Measurements from ENCODE around the gene IHH.

DNA sequence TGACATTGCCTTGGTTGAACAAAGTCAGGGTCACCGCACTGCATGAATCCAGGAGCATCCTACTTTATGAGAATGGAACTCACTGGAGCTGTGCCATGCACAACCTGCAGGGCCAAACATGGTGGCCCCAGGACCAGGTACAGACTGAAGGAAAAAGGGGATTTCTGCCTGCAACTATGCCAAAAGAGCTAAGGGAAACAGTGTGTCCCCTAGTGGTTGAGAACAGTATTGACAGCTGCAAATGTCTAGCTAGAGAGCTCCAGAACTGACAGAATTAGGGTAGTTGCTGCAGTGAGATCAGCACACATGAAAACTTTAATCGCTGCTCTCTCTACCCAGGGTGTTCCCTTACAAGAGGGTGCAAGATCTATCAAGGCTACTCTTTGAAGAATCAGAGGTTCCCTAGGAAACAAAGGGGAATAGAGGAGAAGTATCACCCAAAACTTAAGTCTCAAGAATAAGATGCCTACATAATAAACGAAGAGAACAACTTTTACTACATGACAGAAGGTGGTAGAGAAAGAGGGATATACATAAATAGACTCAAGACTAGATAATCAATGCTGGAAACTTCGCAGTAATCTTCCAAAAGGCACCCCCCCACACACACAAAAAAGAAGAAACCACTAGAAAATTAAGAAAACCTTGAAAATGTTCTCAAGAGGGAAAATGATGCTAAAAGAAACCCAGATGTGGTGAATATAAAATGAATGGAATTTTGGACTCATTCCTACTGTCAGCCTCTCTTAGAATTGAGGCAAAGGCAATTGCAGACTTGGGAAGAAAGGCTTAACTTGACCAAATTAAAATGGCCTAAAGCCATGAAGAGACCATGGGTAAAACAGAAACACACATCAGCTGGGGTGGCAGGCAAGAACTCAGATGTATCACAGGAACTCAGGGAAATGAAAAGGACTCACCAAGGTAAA is 43.6 kb upstream of the IHH start:
- TF ChIP-seq POLR2AphosphoS5 (IDR thresholded peaks at IDR 0.05; ENCODE audit: low read depth, low read length) (no peak), POLR2A (IDR thresholded peaks at IDR 0.05; ENCODE audit: low read depth, low read length) (no peak), POU2F2 (IDR thresholded peaks at IDR 0.05; ENCODE audit: low read depth, low read length) (no peak), PAX5 (IDR thresholded peaks at IDR 0.05; ENCODE audit: insufficient read depth, low read length, severe bottlenecking) (no peak), TAF1 (IDR thresholded peaks at IDR 0.05; ENCODE audit: low read depth, low read length) (no peak)
